ENCODE results near the gene PPP2R1A. TPM values are rescaled to one million over a fixed set of nuclear protein-coding genes. Genes with fewer than 3 reads are reported as not detected.

PPP2R1A gene
- total and polyA plus RNA-seq, 2 of the 13 experiments (the other 11 are each of a cell fraction or from before 2014, with no cell fraction given): 86.7 to 130 TPM

DNA sequence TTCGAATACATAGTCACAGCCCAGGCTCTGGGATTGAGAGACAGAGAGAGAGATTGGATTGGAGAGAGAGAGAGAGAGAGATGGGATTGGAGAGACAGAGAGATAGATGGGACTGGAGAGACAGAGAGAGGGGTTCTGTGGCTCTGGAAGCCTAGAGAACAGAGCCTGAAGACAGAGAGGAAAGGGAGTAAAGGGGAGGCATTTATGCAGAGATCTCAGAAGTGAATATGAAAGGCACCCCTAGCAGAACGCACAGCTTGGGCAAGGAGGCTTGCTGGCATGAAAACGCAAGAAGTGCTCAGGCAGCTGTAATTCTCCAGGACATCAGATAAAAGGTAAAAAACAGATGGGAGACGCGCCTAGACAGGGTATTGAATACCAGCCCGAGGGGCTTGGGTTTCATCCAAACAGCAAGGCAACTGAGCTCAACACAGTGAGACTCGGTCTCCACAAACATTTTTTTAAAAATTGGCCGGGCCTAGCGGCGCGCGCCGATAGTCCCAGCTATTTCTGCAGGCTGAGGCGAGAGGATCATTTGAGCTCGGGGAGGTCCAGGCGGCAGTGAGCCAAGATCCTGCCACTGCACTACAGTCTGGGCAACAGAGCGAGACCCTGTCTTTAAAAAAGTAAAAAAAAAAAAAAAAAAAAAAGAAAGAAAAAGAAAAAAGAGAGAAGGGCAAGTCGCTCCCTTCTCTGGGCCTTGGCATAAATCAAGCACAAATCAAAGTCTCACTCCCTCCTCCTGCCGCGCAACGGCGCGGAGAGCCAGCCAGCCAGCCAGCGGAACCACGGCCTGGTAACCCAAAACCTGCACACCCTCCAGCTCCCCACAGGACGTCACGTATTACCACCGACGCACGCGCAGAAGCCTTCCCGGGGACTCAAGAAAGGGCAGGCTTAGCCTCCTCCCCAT lies 774 bp upstream of the PPP2R1A start (continued):
- 0 out of 2 replicates have a peak, but pooled peaks have one; percentile 24 for TF ChIP-seq ZNF331 (CRISPR knock-in tag; IDR thresholded peaks at IDR 0.05)
- TF ChIP-seq FOXO1 (CRISPR knock-in tag; IDR thresholded peaks at IDR 0.05): no peak
- TF ChIP-seq, protein P1, sequence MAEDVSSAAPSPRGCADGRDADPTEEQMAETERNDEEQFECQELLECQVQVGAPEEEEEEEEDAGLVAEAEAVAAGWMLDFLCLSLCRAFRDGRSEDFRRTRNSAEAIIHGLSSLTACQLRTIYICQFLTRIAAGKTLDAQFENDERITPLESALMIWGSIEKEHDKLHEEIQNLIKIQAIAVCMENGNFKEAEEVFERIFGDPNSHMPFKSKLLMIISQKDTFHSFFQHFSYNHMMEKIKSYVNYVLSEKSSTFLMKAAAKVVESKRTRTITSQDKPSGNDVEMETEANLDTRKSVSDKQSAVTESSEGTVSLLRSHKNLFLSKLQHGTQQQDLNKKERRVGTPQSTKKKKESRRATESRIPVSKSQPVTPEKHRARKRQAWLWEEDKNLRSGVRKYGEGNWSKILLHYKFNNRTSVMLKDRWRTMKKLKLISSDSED (CRISPR knock-in tag; IDR thresholded peaks at IDR 0.05): no peak
- TF ChIP-seq, protein P2, sequence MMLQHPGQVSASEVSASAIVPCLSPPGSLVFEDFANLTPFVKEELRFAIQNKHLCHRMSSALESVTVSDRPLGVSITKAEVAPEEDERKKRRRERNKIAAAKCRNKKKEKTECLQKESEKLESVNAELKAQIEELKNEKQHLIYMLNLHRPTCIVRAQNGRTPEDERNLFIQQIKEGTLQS (CRISPR knock-in tag; IDR thresholded peaks at IDR 0.05): no peak
- TF ChIP-seq NKX3-1 (CRISPR knock-in tag; IDR thresholded peaks at IDR 0.05): no peak
- TF ChIP-seq NFKB2 (CRISPR knock-in tag; IDR thresholded peaks at IDR 0.05; ENCODE audit: borderline replicate concordance): no peak
- no peak for TF ChIP-seq KDM3A (CRISPR knock-in tag; IDR thresholded peaks at IDR 0.05; ENCODE audit: low read depth)
- TF ChIP-seq RAD51 (IDR thresholded peaks at IDR 0.05; ENCODE audit: borderline replicate concordance): no peak
- no peak for TF ChIP-seq ZNF329 (CRISPR knock-in tag; IDR thresholded peaks at IDR 0.05; ENCODE audit: low read depth)
- peak; percentile 30; the same call in 1 of the 2 replicates for TF ChIP-seq ELF3 (CRISPR knock-in tag; IDR thresholded peaks at IDR 0.05)
- TF ChIP-seq, protein P3, sequence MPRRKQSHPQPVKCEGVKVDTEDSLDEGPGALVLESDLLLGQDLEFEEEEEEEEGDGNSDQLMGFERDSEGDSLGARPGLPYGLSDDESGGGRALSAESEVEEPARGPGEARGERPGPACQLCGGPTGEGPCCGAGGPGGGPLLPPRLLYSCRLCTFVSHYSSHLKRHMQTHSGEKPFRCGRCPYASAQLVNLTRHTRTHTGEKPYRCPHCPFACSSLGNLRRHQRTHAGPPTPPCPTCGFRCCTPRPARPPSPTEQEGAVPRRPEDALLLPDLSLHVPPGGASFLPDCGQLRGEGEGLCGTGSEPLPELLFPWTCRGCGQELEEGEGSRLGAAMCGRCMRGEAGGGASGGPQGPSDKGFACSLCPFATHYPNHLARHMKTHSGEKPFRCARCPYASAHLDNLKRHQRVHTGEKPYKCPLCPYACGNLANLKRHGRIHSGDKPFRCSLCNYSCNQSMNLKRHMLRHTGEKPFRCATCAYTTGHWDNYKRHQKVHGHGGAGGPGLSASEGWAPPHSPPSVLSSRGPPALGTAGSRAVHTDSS (CRISPR knock-in tag; conservative IDR thresholded peaks at IDR 0.05): no peak
- TF ChIP-seq NPAS2 (CRISPR knock-in tag; IDR thresholded peaks at IDR 0.05; ENCODE audit: borderline replicate concordance): no peak
- no peak for TF ChIP-seq ZNF30 (CRISPR knock-in tag; IDR thresholded peaks at IDR 0.05)
- no peak for TF ChIP-seq NFE2L1 (CRISPR knock-in tag; IDR thresholded peaks at IDR 0.05; ENCODE audit: borderline replicate concordance)
- TF ChIP-seq, protein P4, sequence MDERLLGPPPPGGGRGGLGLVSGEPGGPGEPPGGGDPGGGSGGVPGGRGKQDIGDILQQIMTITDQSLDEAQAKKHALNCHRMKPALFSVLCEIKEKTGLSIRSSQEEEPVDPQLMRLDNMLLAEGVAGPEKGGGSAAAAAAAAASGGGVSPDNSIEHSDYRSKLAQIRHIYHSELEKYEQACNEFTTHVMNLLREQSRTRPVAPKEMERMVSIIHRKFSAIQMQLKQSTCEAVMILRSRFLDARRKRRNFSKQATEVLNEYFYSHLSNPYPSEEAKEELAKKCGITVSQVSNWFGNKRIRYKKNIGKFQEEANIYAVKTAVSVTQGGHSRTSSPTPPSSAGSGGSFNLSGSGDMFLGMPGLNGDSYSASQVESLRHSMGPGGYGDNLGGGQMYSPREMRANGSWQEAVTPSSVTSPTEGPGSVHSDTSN (CRISPR knock-in tag; IDR thresholded peaks at IDR 0.05): no peak
- TF ChIP-seq ESRRA (CRISPR knock-in tag; IDR thresholded peaks at IDR 0.05; ENCODE audit: low read depth): no peak
- TF ChIP-seq ZSCAN25 (CRISPR knock-in tag; IDR thresholded peaks at IDR 0.05): no peak
- TF ChIP-seq HDAC6 (IDR thresholded peaks at IDR 0.05; ENCODE audit: low read depth, low read length): no peak
- no peak for TF ChIP-seq ADNP (CRISPR knock-in tag; IDR thresholded peaks at IDR 0.05)
- 0 out of 2 replicates have a peak, but pooled peaks have one; percentile 13 for TF ChIP-seq ZNF709 (CRISPR knock-in tag; IDR thresholded peaks at IDR 0.05)

Data from HepG2 (cell line).